Stimulated activated CD4-positive, alpha-beta T cell treated with anti-CD3 and anti-CD28 coated beads, Interleukin-4, amount 100 ng/mL, for 4 hours (primary cell): ENCODE results near the gene ENTREP3.
"Not testable (repeated sequence)": the region's sequence is repeated elsewhere in the genome, so short reads cannot be mapped to it uniquely, and the experiment has no call there.

Experiments
- DNase-seq, 2 experiments: peaks; one replicate each; pipeline ENCODE4 v3.0.0-alpha.2; 2020

The ENTREP3 gene

DNA sequence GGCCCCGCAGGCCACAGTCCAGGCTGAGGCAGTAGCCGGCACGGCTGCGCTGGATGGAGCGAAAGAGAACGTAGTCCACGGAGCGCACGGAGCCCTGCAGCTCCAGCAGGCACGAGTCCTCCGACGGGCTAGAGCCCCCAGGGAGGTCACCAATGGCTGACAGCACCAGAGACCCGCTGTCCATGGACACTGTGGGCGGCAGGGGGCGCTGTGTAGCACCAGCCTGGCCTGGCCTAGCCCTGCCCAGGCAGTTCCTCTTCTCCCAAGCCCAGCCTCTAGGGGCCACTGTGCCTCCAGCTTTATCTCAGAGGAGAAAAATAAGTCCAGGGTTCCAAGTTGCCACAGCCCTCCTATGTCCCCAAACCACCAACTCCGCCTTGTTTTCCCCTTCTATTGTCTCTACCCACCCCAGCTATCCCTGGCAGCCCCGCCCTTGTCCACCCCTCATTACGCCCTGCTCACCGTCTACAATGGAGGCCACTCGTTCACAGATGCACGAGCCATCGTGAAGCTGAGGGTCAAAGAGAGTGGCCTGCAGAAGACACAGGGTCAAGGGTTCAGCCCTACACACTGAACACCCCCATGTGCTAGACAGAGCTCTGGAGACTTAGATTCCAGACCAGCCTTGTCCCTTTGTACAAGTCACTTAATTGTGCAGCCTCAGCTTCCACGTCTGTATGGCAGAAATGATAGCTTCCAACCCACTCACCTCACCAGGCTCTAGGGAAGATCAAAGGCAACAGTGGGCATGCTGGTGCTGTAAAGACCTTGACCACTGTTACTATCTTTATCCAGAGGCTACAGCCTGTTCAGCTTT is 4.4 kb downstream of the ENTREP3 start:
- DNase-seq, result peak; percentile 90 to 97

DNA sequence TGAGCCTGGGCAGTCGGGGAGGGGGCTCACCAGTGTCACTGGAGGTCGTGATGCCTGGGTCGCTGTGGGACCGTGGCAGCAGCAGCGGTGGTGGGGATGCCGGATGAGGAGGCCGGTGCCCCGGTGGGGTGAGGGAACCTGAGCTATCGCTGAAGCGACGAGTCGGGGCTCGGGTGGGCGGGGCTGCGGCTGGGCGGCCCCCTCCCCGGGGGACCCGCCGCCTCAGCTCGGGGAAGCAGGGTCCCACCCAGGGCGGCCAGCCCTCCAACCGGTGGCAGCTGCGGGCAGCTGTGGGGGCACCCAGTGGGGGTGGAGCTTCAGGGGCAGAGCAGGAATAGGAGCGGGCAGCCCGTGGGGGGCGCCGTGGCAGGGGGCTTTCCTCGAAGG is 5.0 kb downstream of the ENTREP3 start:
- no peak for DNase-seq

DNA sequence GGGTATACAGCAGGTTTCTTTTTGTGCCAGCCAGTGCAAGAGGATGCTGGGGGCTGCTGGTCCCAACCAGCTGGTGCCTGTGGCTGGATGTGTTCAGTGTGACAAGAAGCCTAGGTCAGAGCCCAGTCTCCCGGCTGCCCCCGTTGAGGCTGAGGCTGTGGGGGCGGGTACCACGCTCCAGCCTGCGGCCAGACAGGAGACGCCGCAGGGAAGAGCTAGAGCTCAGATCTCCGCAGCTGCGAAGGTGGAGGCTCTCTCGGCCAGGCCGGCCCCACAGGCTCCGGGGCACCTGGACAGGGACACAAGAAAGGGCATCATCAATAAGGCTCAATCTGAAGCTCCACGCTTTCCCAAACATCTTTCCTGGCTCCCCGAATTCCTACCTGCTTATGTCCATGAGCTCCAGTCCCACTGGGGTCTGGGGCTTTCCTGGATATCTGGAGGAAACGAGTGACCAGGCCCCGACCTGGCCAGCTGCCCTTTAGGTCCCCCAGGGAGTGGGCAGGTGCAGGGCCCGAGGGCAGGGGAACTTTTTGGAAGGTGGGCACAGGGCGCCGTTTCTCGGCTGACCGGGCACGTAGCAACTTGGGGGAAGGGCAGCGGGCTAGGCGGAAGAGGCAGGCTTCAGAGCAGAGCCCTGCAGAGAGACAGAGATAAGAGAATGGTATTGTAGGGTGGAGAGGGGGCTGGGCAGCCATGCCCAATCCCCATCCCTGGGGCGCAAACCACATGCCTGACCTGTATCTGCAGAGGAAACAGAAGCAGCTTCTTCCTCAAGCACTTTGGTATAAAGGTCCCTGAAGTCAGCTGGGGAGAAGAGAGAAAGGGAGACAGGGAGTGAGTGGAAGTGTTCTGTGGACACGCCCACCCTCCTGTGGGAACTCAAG is 7.4 kb downstream of the ENTREP3 start:
- DNase-seq, result no peak

DNA sequence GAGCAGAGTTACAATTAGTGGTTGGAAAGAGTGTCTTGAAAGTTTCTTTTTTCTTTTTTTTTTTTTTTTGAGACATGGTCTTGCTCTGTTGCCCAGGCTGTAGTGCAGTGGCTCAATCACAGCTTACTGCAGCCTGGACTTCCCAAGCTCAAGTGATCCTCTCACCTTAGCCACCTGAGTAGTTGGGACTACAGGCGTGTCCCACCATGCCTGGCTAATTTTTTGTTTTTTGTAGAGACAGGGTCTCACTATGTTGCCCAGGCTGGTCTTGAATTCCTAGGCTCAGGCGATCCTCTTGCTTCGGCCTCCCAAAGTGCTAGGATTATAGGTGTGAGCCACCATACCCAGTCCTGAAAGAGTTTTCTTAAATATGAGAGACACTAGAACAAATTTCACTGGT is 8.5 kb downstream of the ENTREP3 start:
- DNase-seq, result not testable (repeated sequence)

DNA sequence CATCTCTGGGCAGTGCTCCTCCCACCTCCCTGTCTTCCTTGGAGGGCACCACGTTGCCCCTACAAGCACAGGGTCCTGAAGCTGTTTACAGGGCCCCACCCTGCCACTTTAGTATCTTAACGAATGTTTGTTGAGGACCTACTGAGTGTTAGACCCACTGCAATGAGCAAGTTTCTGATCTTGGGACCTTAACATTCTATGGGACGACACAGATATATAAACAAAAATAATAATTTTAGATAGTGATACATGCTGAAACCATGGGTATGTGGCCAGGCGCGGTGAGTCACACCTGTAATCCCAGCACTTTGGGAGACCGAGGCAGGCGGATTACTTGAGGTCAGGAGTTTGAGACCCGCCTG is 10.1 kb downstream of the ENTREP3 start:
- no peak for DNase-seq

DNA sequence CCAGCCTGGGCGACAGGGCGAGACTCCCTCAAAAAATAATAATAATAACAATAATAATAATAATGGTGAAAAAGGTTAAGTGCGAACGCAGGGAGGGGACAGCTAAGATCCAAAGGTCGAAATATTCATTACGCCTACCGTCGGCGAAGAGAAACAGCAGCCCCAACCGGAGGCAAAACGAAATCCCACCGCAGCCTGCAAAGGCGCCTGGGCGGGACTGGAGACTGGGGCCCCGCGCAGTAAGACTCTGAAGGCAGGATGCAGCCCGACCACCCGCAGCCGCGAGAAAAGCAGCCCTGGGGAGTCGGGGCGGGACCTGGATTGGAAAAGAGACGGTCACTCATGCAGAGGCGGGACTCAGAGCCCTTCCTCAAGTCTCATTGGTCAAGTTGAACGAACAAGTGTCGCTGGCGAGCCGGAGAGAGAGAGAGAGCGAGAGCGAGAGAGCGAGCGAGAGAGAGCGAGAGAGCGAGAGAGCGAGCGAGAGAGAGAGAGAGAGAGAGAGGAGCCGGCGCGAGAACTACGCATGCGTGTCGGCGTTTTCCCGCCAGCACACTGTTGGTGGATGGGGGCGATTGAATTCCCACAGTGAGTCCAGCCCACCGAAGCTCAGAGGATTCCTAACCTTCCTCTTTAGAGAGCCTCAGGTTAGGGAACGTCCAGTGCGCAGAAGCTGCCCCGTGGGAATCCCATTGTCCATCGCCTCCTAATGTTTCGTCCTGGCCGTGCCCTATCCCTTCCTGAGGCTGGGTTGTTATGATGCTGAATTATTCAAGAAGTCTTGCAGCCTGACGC is 10.7 kb downstream of the ENTREP3 start:
- DNase-seq, result peak; percentile 81 to 90

DNA sequence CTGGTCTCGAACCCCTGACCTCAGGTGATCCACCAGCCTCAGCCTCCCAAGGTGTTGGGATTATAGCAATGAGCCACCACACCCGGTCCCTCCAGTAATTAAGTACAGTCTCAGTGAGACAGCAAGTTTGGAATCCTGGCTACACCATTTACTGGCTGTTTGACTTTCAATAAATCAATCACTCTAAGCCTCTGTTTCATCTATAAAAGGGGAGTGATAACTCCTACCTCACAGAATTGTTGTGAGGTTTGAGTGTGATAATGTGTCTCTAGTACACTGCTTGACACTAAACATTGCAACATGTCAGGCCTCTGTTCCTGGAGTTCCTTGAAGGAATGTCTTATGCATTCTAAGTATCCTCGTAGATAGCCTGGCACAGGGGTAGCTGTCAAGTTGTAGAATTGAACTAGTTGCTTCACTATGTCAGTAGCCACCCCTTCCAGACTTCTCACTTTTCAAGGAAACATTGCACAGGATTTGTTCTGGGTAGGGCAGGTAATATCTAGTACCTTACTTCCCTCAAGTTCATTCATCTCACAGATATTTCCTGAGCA is 12.4 kb downstream of the ENTREP3 start:
- no peak for DNase-seq

DNA sequence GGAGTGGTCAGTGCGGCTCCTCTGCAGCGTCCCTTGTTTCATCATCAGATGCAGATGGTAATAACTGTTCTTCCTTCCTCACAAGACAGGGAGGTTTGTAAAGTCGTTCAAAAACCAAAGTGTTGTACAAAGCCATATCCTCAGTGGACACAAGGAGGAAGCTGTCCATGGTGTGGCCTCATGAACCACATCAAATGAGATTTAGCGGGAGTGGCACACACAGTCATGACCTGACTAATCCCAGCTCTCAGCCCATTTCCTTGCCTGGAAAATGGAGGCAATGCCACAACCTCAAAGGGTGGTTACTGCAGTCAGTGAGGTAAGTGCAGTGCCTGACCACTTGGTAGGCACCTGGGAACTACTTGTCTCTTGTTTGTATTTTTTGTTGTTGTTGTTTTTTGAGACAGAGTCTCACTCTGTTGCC is 13.4 kb downstream of the ENTREP3 start:
- DNase-seq, result no peak

DNA sequence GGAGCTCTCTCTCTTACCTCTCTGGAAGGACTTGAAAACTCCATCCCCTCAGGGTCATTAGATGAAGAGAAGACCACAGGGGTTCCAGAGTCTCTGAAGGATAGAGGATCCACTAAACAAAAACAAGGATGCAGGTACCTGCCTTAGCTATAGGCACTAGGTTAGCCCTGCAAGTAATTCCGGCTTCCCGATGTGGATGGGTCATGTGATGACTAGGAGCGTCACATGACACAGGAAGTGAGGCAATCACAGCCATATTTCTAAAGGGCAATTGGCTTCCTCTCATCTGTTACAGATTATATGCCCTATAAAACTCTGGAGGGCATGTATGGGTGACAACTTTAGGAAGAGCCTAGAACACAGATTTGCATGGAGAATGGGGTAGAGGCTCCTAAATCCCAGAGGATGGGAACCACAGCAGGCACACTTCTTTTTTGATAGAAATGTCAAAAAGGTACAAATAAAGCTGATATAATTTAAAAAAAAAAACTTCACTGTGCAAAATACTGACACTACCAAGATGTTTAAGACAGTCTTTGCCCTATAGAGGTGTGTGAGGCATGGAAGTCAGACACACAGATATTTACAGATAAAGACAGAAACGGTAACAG is 14.1 kb downstream of the ENTREP3 start:
- DNase-seq, result peak; percentile 43 to 61

DNA sequence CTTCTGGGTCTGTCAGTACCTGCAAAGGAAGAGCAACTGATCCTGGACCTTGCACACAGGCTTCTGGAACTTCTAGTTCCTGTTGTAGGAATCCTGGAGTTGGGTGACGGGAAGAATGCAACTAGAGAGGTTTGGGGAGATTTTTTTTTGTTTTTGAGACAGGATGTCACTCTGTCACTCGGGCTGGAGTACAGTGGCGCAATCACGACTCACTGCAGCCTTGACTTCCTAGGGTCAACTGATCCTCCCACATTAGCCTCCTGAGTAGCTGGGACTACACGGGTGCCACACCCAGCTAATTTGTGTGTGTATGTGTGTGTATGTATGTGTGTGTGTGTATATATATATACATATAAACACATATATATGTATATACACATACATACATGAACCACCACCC is 18.8 kb downstream of the ENTREP3 start:
- DNase-seq, result no peak

DNA sequence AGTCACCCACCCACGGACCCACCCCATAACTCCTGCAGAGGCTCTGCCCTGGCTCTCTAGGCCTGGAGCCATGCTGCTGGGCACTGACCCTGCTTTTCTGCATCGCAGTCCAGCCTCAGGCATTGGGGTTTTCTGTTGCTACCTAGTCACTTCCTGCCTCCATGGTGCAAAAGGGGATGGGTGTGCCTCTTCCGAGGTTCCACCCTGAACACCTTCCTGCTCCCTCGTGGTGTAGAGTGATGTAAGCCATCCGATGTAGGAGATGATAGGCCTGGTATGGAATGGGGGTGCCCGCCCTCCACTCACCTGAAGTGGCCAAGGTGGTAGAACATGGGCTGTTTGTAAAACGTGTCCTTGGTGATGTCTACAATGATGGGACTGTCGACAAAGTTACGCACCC is 19.9 kb downstream of the ENTREP3 start:
- not testable (repeated sequence) for DNase-seq

DNA sequence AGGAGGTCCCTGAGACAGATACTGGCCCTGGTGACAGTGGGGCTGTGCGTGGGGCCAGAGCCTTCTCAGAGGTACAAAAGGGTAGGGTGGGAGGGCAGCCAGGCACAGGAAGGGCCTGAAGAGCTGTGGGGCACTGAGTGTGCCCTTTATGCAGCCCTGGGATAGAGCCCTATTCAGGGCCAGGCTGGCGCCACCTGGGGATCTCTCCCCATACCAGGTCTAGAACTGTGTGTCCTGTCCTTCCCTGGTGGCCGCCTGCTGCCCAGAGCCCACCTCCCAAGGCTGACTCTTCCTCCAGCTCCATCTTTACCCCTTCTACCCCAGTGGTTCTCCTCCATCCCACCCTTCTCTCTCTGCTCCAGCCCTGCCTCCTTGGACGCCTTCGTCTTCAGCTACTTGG is 21.8 kb downstream of the ENTREP3 start:
- not testable (repeated sequence) for DNase-seq

DNA sequence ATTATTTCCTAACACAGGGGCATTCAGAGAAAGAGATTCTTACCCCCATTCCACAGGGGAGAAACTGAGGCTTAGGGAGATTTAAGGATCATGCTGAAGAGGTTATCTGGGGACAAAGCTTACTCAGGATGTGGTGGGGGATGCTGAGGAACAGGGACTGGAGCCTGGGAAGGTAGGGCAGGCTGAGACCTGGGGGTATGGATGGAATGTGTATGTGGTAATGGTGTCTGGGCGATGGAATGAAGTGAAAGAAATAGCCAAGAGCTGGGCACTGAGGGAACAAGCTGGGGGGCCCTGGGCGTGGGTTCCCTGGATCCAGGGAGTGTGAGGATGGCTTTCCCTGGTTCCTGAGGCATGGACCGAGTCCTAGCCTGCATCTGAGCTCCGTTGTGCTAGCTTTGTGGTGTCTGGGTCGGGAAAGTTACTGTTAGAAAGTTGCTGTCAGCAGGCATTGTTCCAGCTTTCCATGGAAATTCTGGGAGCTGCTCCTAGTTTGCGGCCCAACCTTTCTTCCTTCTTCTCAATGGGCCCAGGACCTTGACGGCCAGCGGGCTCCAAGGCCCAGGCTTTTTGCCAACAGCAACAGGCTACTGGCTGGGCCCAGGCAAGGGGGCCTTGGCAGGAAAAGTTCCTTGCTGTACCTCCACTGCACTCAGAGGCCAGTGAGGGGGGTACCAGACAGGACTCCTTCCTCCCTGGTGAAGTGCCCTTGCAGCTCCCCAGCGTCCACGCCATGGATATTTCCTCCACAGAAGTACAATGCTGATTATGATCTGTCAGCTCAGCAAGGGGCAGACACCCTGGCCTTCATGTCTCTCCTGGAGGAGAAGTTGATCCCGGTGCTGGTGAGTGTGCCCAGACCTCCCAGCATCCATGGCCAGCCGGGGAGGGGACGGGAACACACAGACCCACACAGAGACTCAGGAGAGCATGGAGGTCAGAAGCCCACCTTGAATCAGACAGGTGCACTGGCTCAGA is 23.0 kb downstream of the ENTREP3 start:
- DNase-seq, result not testable (repeated sequence)

DNA sequence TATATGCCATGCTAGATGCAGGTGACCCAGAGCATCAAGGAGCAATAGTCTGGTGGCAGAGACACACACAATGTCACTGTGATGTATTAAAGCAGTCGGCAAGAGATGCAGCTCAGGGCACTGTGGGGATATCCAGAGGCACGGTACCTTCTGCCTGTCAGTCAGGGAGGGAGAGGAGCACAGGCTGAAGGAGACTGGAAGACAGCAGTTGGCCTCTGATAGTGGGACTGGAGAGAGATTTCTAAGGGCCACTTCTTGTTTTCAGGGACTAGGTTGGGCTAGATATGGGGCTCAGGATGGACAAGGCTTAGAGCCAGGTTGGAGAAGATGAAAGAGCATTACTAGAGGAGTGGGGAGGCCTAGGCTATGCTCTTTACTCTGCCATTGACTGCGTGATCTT is 24.0 kb downstream of the ENTREP3 start:
- DNase-seq, result not testable (repeated sequence)

DNA sequence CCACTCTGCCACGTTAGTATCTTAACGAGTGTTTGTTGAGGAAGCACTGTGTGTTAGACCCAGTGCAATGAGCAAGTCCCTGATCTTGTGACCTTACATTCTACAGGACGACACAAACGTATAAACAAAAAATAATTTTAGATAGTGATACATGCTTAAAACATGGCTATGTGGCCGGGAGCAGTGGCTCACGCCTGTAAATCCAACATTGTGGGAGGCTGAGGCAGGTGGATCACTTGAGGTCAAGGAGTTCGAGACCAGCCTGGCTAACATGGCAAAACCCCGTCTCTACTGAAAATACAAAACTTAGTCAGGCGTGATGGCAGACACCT is 27.2 kb downstream of the ENTREP3 start:
- DNase-seq, result no peak

DNA sequence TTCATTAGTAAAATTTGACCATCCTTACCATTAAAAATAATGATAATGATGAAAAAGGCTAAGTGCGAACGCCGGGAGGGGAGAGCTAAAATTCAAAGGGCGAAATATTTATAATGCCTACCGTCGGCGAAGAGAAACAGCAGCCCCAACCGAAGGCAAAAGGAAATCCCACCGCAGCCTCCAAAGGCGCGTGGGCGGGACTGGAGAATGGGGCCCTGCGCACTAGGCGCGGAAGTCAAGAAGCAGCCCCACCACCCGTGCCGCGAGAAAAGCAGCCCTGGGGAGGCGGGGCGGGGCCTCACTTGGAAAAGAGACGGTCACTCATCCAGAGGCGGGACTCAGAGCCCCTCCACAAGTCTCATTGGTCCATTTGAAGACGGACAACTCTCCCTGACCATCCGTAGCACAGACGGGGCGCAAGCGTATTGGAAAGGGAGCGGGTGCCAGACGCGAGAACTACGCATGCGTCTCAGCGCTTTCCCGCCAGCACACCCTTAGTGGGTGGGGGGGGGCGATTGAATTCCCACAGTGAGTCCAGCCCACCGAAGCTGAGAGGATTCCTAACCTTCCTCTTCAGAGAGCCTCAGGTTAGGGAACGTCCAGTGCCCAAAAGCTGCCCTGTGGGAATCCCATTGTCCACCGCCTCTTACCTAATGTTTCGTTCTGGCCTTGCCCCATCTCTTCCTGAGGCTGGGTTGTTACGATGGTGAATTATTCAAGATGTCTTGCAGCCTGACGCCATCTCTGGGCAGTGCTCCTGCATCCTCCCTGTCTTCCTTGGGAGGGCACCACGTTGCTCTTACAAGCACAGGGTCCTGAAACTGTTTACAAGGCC is 27.8 kb downstream of the ENTREP3 start:
- DNase-seq, result peak; percentile 98

DNA sequence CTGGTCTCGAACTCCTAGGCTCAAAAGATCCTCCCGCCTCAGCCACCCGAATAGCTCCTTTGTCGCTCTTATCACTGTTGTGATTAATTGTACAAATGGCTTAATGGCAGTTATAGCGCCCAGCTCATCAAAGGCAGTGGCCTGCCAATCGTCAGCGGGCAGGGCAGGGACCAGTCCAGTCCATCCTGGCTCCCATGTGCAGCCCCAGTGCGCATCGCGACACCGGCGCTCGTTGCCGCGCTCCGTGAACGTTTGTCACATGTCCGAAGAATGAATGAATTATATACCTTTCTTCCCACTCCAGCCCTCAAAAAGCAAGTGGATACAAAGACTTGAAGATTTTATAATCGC is 28.4 kb downstream of the ENTREP3 start:
- DNase-seq, result peak in 1 of 2 experiments; percentile 33

DNA sequence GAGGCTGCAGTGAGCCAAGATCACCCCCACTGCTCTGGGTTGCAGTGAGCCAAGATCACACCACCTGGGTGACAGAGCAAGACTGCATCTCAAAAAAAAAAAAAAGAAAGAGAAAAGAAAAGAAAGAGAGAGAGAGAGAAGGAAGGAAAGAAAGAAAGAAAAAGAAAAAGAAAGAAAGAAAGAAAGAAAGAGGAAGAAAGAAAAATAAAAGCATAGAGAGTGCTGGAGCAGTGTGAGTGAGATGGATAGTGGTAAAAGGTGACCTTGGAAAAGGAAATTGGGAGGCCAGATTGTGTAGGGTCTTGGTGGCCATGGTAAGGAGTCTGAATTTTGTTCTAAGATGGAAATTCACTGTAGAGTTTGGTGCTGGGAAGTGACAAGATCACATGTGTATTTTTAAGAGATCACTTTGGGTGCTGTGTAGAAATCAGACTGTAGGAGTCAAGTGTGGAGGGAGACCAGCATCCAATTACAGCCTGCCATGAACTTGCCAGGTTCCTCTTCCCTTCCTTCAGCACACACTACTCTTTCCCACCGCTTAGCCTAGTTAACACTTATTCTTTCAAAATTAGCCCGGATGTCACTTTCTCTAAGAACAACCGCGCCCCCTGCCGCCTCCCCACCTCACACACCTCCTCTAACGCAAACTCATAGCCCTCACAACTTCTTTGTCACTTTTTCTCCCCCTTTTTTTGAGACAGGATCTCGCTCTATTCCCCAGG is 28.9 kb downstream of the ENTREP3 start:
- peak; percentile 77 to 80 for DNase-seq

DNA sequence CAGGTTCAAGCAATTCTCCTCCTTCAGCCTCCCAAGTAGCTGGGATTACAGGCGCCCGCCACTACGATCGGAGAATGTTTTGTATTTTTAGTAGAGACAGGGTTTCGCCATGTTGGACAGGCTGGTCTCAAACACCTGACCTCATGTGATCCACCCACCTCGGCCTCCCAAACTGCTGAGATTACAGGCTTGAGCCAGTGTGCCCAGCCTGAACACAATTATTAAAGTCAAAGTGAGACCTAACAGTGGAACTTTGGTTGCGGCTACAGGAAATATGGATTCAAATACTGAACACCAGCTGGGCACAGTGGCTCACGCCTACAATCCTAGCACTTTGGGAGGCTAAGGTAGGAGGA is 29.9 kb downstream of the ENTREP3 start:
- not testable (repeated sequence) for DNase-seq

DNA sequence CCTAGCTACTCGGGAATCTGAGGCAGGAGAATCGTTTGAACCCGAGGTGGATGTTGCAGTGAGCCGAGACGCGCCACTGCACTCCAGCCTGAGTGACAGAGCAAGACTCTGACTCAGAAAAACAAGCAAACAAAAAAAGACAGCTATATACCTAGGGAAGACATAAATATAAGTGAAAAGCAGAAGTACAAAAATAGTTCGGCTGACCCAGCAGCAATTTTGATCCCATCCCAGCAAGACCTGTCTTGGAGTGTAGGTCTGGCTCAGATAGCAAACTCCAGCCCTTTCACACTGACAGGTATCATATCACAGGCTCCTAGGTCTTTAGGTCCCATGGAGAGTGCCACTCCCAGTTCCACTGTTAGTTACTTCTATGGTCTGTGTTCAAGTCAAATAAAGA is 32.2 kb downstream of the ENTREP3 start:
- no peak for DNase-seq
